ENCODE results near the gene LRP1B. TPM values are rescaled to one million over a fixed set of nuclear protein-coding genes. Genes with fewer than 3 reads are reported as not detected.

The LRP1B gene
- total and polyA plus RNA-seq, 2 of the 8 experiments (the other 6 are each of a cell fraction or from before 2014, with no cell fraction given): 0.03 TPM; not detected in 1

DNA sequence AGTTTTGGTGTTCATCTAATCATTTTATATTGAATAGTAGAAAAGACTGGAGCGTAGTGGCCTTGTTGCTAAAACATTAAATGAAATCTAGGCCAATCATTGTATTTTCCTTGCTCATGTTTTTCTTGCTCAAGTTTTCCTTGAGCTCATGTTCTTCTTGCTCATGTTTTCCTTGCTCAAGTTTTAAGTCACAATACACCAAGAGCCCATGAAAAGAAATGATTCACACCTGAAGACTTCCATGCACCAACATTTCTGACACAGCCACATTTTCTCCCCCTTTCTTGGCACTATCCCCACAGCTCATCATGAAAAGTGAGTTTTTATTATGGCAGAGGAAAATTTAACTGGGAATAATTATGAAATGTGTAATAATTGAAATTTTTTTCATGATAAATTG lies 92.0 kb downstream of the LRP1B start:
- no peak overlapping the region for H2BK15ac ChIP-seq (ENCODE audit: low read length)
- H3K4me3 ChIP-seq (ENCODE audit: extremely low read depth in 1 of 4, insufficient read depth in 2 of 4, low read depth in 3 of 4, low read length in 4 of 4): no peak overlapping the region
- no peaks in the 10 kb centered on the region for H3K79me2 ChIP-seq (ENCODE audit: control insufficient read depth in 1 of 2, insufficient read depth in 2 of 2, low read length in 2 of 2)
- H3K4me2 ChIP-seq (ENCODE audit: insufficient read depth in 1 of 2, low read depth in 2 of 2, low read length in 2 of 2): no peak overlapping the region
- no peak overlapping the region for H2BK120ac ChIP-seq (replicated peaks; ENCODE audit: low read depth, low read length)
- H3K27ac ChIP-seq (ENCODE audit: low read depth, low read length): no peak overlapping the region
- no peak for DNase-seq (ENCODE audit: low read depth in 1 of 2, low spot score in 2 of 2)
- no peak overlapping the region for H2BK20ac ChIP-seq (ENCODE audit: low read length)
- no peak for FAIRE-seq
- H3K9ac ChIP-seq (replicated peaks in 1 of 4; ENCODE audit: extremely low read depth in 1 of 4, low read depth in 3 of 4, low read length in 3 of 4): no peak overlapping the region
- H3K4ac ChIP-seq (replicated peaks; ENCODE audit: insufficient read length, low read depth, low read length): no peak overlapping the region
- H3K56ac ChIP-seq (replicated peaks; ENCODE audit: insufficient read length, low read depth, low read length): no peak overlapping the region
- no peaks in the 10 kb centered on the region; the same call in 1 of the 2 replicates for H3K23me2 ChIP-seq (ENCODE audit: low read depth, low read length)
- H3K27me3 ChIP-seq (replicated peaks in 1 of 4; ENCODE audit: control insufficient read depth in 3 of 4, extremely low read depth in 1 of 4, insufficient read depth in 3 of 4, low read length in 3 of 4): peaks cover 0 to 1% (median 0%) of the 10 kb centered on the region in 4 experiments; a peak in 1 of 7 replicates
- 0 out of 4 replicates have a peak, but pooled peaks cover 0 to 3% of the 10 kb centered on the region in 2 experiments for H3K9me3 ChIP-seq (ENCODE audit: insufficient read depth in 2 of 2, low read depth in 1 of 2, low read length in 1 of 2)
- peaks cover 0 to 2% (median 0%) of the 10 kb centered on the region in 4 experiments; a peak in 3 of 7 replicates for H3K4me1 ChIP-seq (replicated peaks in 1 of 4; ENCODE audit: control insufficient read depth in 3 of 4, insufficient read depth in 4 of 4, low read length in 3 of 4)
- no peaks in the 10 kb centered on the region for H4K20me1 ChIP-seq (replicated peaks in 1 of 2; ENCODE audit: control insufficient read depth in 1 of 2, insufficient read depth in 2 of 2, low read length in 2 of 2)
- 90% methylated on average over 1 of the region's 1 CpG; no CpG with 5 or more reads in 1 of the 2 experiments for WGBS, 2 experiments (ENCODE audit: extremely low coverage in 1 of 2, insufficient coverage in 1 of 2, insufficient read length in 1 of 2, insufficient replicate concordance in 2 of 2, low coverage in 1 of 2, low lambda C conversion rate in 2 of 2, missing lambda C conversion rate in 1 of 2)
- H3K36me3 ChIP-seq (ENCODE audit: control insufficient read depth in 2 of 4, insufficient read depth in 4 of 4, low read length in 3 of 4): no peaks in the 10 kb centered on the region
- H4K5ac ChIP-seq (ENCODE audit: insufficient read length, low read depth, low read length): no peak overlapping the region
- no peak overlapping the region for H3K23ac ChIP-seq (ENCODE audit: insufficient read length)
- H2BK5ac ChIP-seq (ENCODE audit: low read depth, low read length): no peak overlapping the region
- no peak overlapping the region for H2BK12ac ChIP-seq (ENCODE audit: low read depth, low read length)
- no peaks in the 10 kb centered on the region for H3K79me1 ChIP-seq (ENCODE audit: low read depth, low read length)
- H2AK5ac ChIP-seq (ENCODE audit: low read depth, low read length): no peak overlapping the region
- ChIA-PET CTCF (ENCODE audit: partially characterized antibody) (no interaction called here), POLR2A (ENCODE audit: partially characterized antibody) (no interaction called here)
- H3K14ac ChIP-seq (ENCODE audit: insufficient read length): no peak overlapping the region
- no peak overlapping the region for H4K8ac ChIP-seq (ENCODE audit: extremely low read depth, insufficient read depth, low read length)
- H3K18ac ChIP-seq (ENCODE audit: extremely low read depth, low read length): no peak overlapping the region
- H4K91ac ChIP-seq (replicated peaks; ENCODE audit: insufficient read length, low read length): no peak overlapping the region
- no peak overlapping the region for H2AFZ ChIP-seq (ENCODE audit: low read length)
- TF ChIP-seq RAD21 (IDR thresholded peaks at IDR 0.05 in 1 of 2, conservative IDR thresholded peaks at IDR 0.05 in 1 of 2; ENCODE audit: low read depth in 2 of 2, low read length in 2 of 2): no peak
- no peak for TF ChIP-seq ASH2L (IDR thresholded peaks at IDR 0.05; ENCODE audit: low read length)
- TF ChIP-seq, protein P1, sequence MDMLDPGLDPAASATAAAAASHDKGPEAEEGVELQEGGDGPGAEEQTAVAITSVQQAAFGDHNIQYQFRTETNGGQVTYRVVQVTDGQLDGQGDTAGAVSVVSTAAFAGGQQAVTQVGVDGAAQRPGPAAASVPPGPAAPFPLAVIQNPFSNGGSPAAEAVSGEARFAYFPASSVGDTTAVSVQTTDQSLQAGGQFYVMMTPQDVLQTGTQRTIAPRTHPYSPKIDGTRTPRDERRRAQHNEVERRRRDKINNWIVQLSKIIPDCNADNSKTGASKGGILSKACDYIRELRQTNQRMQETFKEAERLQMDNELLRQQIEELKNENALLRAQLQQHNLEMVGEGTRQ (IDR thresholded peaks at IDR 0.05; ENCODE audit: low read length): no peak
- no peak for TF ChIP-seq CHD2 (IDR thresholded peaks at IDR 0.05; ENCODE audit: low read length)
- TF ChIP-seq KDM4A (IDR thresholded peaks at IDR 0.05; ENCODE audit: low read depth, low read length, severe bottlenecking): no peak
- TF ChIP-seq TCF12 (IDR thresholded peaks at IDR 0.05; ENCODE audit: low read depth, low read length): no peak
- no peak for TF ChIP-seq CBX5 (IDR thresholded peaks at IDR 0.05; ENCODE audit: low read depth, low read length)
- TF ChIP-seq SP1 (IDR thresholded peaks at IDR 0.05; ENCODE audit: low read depth, low read length): no peak
- no peak for TF ChIP-seq ZNF274 (IDR thresholded peaks at IDR 0.05; ENCODE audit: borderline replicate concordance, extremely low read depth, low read length)
- no peak for TF ChIP-seq SAP30 (IDR thresholded peaks at IDR 0.05; ENCODE audit: insufficient read depth, insufficient replicate concordance, low read length)

All from H1 (cell line).